Mesenchymal stem cell (in vitro differentiated cells and primary cell): ENCODE results near the gene C11orf58.

ENCODE experiments used
- DNase-seq: peaks from one replicate; pipeline ENCODE4 v3.0.0-alpha.2; 2013
- H2AFZ ChIP-seq: one replicate; pipeline ENCODE4 v1.6.1; 2013; ENCODE audit warnings: low read depth, mild to moderate bottlenecking, control low read depth, inconsistent platforms, low read length, moderate library complexity
- H2AK5ac ChIP-seq: 2 replicates; pipeline ENCODE4 v1.6.1; 2013; ENCODE audit warnings: low read length, moderate library complexity, mild to moderate bottlenecking, inconsistent platforms; ENCODE audit not compliant: severe bottlenecking
- H2BK120ac ChIP-seq: one replicate; pipeline ENCODE4 v1.6.1; 2013; ENCODE audit warnings: low read depth, mild to moderate bottlenecking, inconsistent platforms, low read length, moderate library complexity
- H2BK12ac ChIP-seq, 2 experiments: one replicate each; pipeline ENCODE4 v1.6.1; 2013; ENCODE audit warnings: inconsistent platforms in 2 of 2, low read length in 2 of 2, mild to moderate bottlenecking in 2 of 2, moderate library complexity in 2 of 2, control low read depth in 1 of 2
- H2BK15ac ChIP-seq: one replicate; pipeline ENCODE4 v1.6.1; 2013; ENCODE audit warnings: mild to moderate bottlenecking, low read depth, inconsistent platforms; ENCODE audit not compliant: poor library complexity, severe bottlenecking
- H2BK5ac ChIP-seq: 2 replicates; pipeline ENCODE4 v1.6.1; 2013; ENCODE audit warnings: low read depth, mild to moderate bottlenecking, low read length, control low read depth, inconsistent platforms; ENCODE audit not compliant: poor library complexity, severe bottlenecking
- H3K14ac ChIP-seq, 2 experiments: one replicate each; pipeline ENCODE4 v1.6.1; 2013; ENCODE audit warnings: inconsistent platforms in 2 of 2, low read length in 2 of 2, control low read depth in 1 of 2, mild to moderate bottlenecking in 1 of 2, moderate library complexity in 1 of 2
- H3K18ac ChIP-seq, 2 experiments: one replicate each; pipeline ENCODE4 v1.6.1; 2013; ENCODE audit warnings: inconsistent platforms in 2 of 2, low read length in 2 of 2, control low read depth in 1 of 2, low read depth in 1 of 2, mild to moderate bottlenecking in 1 of 2
- H3K23ac ChIP-seq, 2 experiments: one replicate each; pipeline ENCODE4 v1.6.1; 2013; ENCODE audit warnings: inconsistent platforms in 2 of 2, low read length in 2 of 2, mild to moderate bottlenecking in 2 of 2, moderate library complexity in 2 of 2, control low read depth in 1 of 2
- H3K27ac ChIP-seq: 2 replicates; pipeline ENCODE4 v1.5.1; 2013; ENCODE audit warnings: mild to moderate bottlenecking, moderate library complexity, low read length, control low read depth, inconsistent platforms; ENCODE audit not compliant: poor library complexity, severe bottlenecking
- H3K27me3 ChIP-seq, 2 experiments: 2 replicates each; pipeline versions ENCODE4 v1.6.1 to v1.7.0; 2013; ENCODE audit warnings: low read length in 2 of 2, mild to moderate bottlenecking in 2 of 2, moderate library complexity in 2 of 2, control low read depth in 1 of 2, inconsistent platforms in 1 of 2; ENCODE audit not compliant: control insufficient read depth in 1 of 2, insufficient read depth in 1 of 2
- H3K36me3 ChIP-seq, 2 experiments: 2 replicates each; pipeline versions ENCODE4 v1.6.1 to v1.7.0; 2013; ENCODE audit warnings: low read length in 2 of 2, control low read depth in 1 of 2, inconsistent platforms in 1 of 2, low read depth in 1 of 2, mild to moderate bottlenecking in 1 of 2; ENCODE audit not compliant: insufficient read depth in 2 of 2, control insufficient read depth in 1 of 2
- H3K4ac ChIP-seq, 2 experiments: one replicate each; pipeline ENCODE4 v1.6.1; 2013; ENCODE audit warnings: inconsistent platforms in 2 of 2, low read length in 2 of 2, mild to moderate bottlenecking in 2 of 2, moderate library complexity in 2 of 2, control low read depth in 1 of 2, low read depth in 1 of 2
- H3K4me1 ChIP-seq: 2 replicates; pipeline ENCODE4 v1.6.1; 2013; ENCODE audit warnings: low read depth, low read length, control low read depth; ENCODE audit not compliant: control insufficient read depth, insufficient read depth
- H3K4me2 ChIP-seq: 2 replicates; pipeline ENCODE4 v1.6.1; 2013; ENCODE audit warnings: low read length, mild to moderate bottlenecking, inconsistent platforms; ENCODE audit not compliant: poor library complexity, severe bottlenecking
- H3K4me3 ChIP-seq, 2 experiments: 2 replicates each; pipeline versions ENCODE4 v1.5.1 to v1.7.0; 2013; ENCODE audit warnings: low read length in 2 of 2, mild to moderate bottlenecking in 2 of 2, control low read depth in 1 of 2, low read depth in 1 of 2; ENCODE audit not compliant: insufficient read depth in 1 of 2
- H3K79me1 ChIP-seq: replicated peaks from 2 replicates; pipeline ENCODE4 v1.6.1; 2013; ENCODE audit warnings: mild to moderate bottlenecking, control low read depth, low read length, inconsistent platforms; ENCODE audit not compliant: poor library complexity, severe bottlenecking
- H3K9ac ChIP-seq: 2 replicates; pipeline ENCODE4 v1.7.0; 2013; ENCODE audit warnings: mild to moderate bottlenecking, low read length, moderate library complexity
- H3K9me3 ChIP-seq: 2 replicates; pipeline ENCODE4 v1.7.0; 2013; ENCODE audit warnings: mild to moderate bottlenecking, low read length; ENCODE audit not compliant: control insufficient read depth
- H4K8ac ChIP-seq: one replicate; pipeline ENCODE4 v1.6.1; 2013; ENCODE audit warnings: inconsistent platforms, mild to moderate bottlenecking, low read length, moderate library complexity
- H4K91ac ChIP-seq: one replicate; pipeline ENCODE4 v1.6.1; 2013; ENCODE audit warnings: mild to moderate bottlenecking, low read length, inconsistent platforms
- WGBS: methylation state at CpG from one replicate; pipeline ENCODE4 v1.1.7; 2013; ENCODE audit warnings: mixed read lengths; 5-methylcytosine and 5-hydroxymethylcytosine counted together

C11orf58 gene

DNA sequence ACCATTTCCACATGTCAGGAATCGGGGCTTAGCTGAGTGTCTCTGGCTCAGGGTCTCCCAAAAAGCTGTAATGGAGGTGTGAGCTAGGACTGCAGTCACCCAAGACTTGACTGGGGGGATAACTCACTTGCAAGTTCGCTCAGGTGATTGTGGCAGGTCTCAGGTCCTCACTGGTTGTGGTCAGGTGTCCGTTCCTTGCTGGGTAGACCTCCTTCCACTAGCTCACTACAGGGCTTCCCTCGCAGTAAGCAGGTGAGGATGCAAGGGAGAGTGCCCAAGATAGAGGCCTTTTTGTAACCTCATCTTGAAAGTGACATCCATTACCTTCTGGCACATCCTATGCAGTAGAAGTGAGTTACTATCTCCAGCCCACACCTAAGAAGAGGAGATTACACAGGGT is 29.5 kb downstream of the C11orf58 start:
- no peak overlapping the region for H3K4me3 ChIP-seq
- H3K14ac ChIP-seq = no peak overlapping the region
- no peak overlapping the region for H2BK12ac ChIP-seq
- H3K27ac ChIP-seq = no peak overlapping the region
- no peak overlapping the region for H4K91ac ChIP-seq
- no peaks in the 10 kb centered on the region for H3K79me1 ChIP-seq
- no peak overlapping the region for H2AK5ac ChIP-seq
- H3K27me3 ChIP-seq = peaks cover 6 to 34% of the 10 kb centered on the region in 2 experiments
- H2BK120ac ChIP-seq = no peak overlapping the region
- no peak overlapping the region for H2AFZ ChIP-seq
- no peaks in the 10 kb centered on the region for H3K4me1 ChIP-seq
- no peaks in the 10 kb centered on the region for H3K9me3 ChIP-seq
- H2BK5ac ChIP-seq = no peak overlapping the region
- WGBS = 55% methylated on average over 4 of the region's 4 CpGs
- no peak overlapping the region for H4K8ac ChIP-seq
- no peak overlapping the region for H3K9ac ChIP-seq
- no peak overlapping the region for H3K23ac ChIP-seq
- H3K4me2 ChIP-seq = no peak overlapping the region
- H3K18ac ChIP-seq = no peak overlapping the region
- DNase-seq = no peak
- H3K36me3 ChIP-seq = no peaks in the 10 kb centered on the region
- H2BK15ac ChIP-seq = no peak overlapping the region
- no peak overlapping the region for H3K4ac ChIP-seq

DNA sequence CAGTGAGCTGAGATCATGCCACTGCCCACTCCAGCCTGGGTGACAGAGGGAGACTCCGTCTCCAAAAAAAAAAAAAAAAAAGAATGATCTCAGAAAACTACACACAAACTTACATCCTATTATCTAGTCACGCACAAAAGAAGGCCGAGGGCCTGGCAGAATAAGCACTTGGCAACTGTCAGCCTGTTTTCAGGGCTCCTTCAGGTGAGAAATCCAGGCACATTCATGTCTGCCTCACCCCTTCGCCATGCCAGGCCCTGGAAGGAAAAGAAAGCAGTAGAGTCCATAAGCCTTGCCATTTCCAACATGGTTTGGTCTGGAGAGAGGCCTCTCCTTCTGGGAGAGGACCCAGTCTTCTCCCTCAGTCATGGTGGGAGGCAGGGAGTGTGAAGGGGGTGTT is 30.9 kb downstream of the C11orf58 start:
- H3K4me2 ChIP-seq = no peak overlapping the region
- DNase-seq = no peak
- H3K9ac ChIP-seq = no peak overlapping the region
- H2BK120ac ChIP-seq = no peak overlapping the region
- H3K4ac ChIP-seq = no peak overlapping the region
- H3K79me1 ChIP-seq = no peaks in the 10 kb centered on the region
- no peaks in the 10 kb centered on the region for H3K36me3 ChIP-seq
- H3K4me1 ChIP-seq = no peaks in the 10 kb centered on the region
- no peak overlapping the region for H3K27ac ChIP-seq
- H2AK5ac ChIP-seq = no peak overlapping the region
- 96% methylated on average over 4 of the region's 4 CpGs for whole genome bisulfite sequencing
- no peak overlapping the region for H4K91ac ChIP-seq
- H2AFZ ChIP-seq = no peak overlapping the region
- H3K18ac ChIP-seq = no peak overlapping the region
- H2BK15ac ChIP-seq = no peak overlapping the region
- H2BK5ac ChIP-seq = no peak overlapping the region
- H4K8ac ChIP-seq = no peak overlapping the region
- no peak overlapping the region for H3K23ac ChIP-seq
- H3K4me3 ChIP-seq = no peak overlapping the region
- H3K14ac ChIP-seq = no peak overlapping the region
- H3K9me3 ChIP-seq = no peaks in the 10 kb centered on the region
- no peak overlapping the region for H2BK12ac ChIP-seq
- peaks cover 19 to 47% of the 10 kb centered on the region in 2 experiments for H3K27me3 ChIP-seq

DNA sequence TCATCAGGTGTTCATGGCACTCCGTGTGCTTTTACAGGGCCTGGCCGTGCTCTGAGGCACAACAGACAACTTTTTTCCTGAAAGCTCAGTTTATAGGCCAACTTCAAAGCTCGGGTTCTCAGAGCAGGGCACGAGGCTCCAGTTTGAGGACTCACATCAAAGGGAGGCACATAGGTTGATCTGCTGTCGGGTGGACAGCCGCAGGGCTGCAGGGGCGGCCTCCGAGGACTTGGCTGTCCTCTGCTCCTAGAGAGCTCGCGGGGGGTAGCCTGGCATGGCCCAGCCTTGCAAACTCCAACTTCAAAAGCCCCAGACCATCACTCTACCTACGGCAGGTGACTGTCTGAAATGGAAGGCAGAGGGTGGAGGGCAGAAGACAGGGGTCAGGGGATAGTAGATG is 31.6 kb downstream of the C11orf58 start:
- no peak overlapping the region for H2BK5ac ChIP-seq
- H2AFZ ChIP-seq = no peak overlapping the region
- H3K4ac ChIP-seq = no peak overlapping the region
- no peak overlapping the region for H4K8ac ChIP-seq
- H3K27ac ChIP-seq = no peak overlapping the region
- H3K9ac ChIP-seq = no peak overlapping the region
- no peak overlapping the region for H2BK12ac ChIP-seq
- no peaks in the 10 kb centered on the region for H3K4me1 ChIP-seq
- H3K4me3 ChIP-seq = no peak overlapping the region
- H3K79me1 ChIP-seq = no peaks in the 10 kb centered on the region
- DNase-seq = no peak
- H4K91ac ChIP-seq = no peak overlapping the region
- H2AK5ac ChIP-seq = no peak overlapping the region
- no peaks in the 10 kb centered on the region for H3K9me3 ChIP-seq
- H3K4me2 ChIP-seq = no peak overlapping the region
- peaks cover 19 to 49% of the 10 kb centered on the region in 2 experiments for H3K27me3 ChIP-seq
- no peak overlapping the region for H2BK120ac ChIP-seq
- no peak overlapping the region for H3K23ac ChIP-seq
- WGBS = 81% methylated on average over 9 of the region's 11 CpGs
- no peak overlapping the region for H2BK15ac ChIP-seq
- no peak overlapping the region for H3K18ac ChIP-seq
- H3K14ac ChIP-seq = no peak overlapping the region
- no peaks in the 10 kb centered on the region for H3K36me3 ChIP-seq

DNA sequence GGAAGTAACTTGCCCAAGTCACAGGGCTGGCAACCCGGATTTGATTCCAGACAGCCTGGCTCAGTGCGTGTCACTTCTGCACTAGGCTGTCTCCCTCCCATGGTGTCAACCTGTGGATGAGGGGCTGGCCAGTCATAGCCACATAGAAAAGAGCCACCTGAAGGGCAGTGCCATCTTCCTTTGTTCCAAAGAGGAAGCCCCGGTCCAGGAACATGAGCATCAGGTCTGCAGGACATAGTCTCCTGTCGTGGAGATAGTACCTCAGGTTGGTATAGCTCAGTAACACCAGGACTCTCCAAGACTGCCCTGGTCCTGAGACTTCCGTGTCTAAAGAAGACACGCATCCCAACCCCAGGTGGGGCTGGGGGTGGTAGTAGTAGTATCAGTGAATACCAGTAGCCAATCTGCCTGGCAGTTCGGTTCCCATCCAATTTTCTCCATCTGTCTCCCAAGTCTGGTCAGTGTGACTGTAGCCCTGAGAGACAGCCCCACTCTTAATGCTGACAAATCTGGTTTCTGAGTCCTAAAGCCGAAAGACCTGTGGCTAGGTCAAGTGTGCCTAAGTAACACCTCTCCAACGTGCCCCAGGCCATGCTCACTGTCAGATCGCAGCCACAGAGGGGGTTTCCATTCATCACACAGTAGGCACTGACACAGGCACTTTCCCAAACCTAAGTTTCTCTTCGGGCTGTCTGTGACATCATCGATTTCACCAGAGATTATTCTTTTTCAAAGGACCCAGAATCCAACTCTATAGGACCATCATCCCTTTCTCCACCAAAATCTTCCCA is 33.1 kb downstream of the C11orf58 start:
- no peak overlapping the region for H2BK120ac ChIP-seq

More for the DNA sequence above, 33.1 kb downstream of the C11orf58 start:
- Histone ChIP-seq H2BK12ac (no peak overlapping the region), H4K8ac (no peak overlapping the region), H2AFZ (no peak overlapping the region), H3K23ac (no peak overlapping the region), H3K4me1 (no peaks in the 10 kb centered on the region), H4K91ac (no peak overlapping the region), H3K4ac (no peak overlapping the region), H3K18ac (no peak overlapping the region), H3K36me3 (no peaks in the 10 kb centered on the region), H2BK15ac (no peak overlapping the region), H3K4me3 (no peak overlapping the region), H3K79me1 (no peaks in the 10 kb centered on the region), H2BK5ac (no peak overlapping the region), H2AK5ac (no peak overlapping the region), H3K9me3 (no peaks in the 10 kb centered on the region), H3K14ac (no peak overlapping the region), H3K27ac (no peak overlapping the region), H3K9ac (no peak overlapping the region), H3K4me2 (no peak overlapping the region), H3K27me3 (peaks cover 19 to 51% of the 10 kb centered on the region in 2 experiments)
- 86% methylated on average over 12 of the region's 12 CpGs for WGBS
- no peak for DNase-seq
